Caco-2 (cell line): Measurements from ENCODE around the gene GPSM3. TPM values are rescaled to one million over a fixed set of nuclear protein-coding genes. Genes with fewer than 3 reads are reported as not detected.

Experiments used
- BruUV-seq: library from RNA; stranded (reverse); fragments of 400-500 nt; replicated peaks from 2 replicates; lab custom pipeline; 2021; lab: Mats Ljungman, UMichigan
- CTCF ChIA-PET: fragments of 300-600 bp; sonication (Branson Sonifier 250); formaldehyde crosslinking; loops from one replicate; lab custom pipeline; 2022; ENCODE audit warnings: antibody characterized with exemption; lab: Charles Lee
- POLR2A ChIA-PET: fragments of 300-600 bp; sonication (Branson Sonifier 250); formaldehyde crosslinking; loops from one replicate; lab custom pipeline; 2022; ENCODE audit warnings: antibody characterized with exemption; lab: Charles Lee
- DNase-seq, 2 experiments: peaks; one replicate each; pipeline versions ENCODE4 v3.0.0 to v3.0.0-alpha.2; 2020 to 2022
- H3K27me3 ChIP-seq: replicated peaks from 2 replicates; pipeline ENCODE4 v1.6.0; 2011; ENCODE audit warnings: low read length; ENCODE audit not compliant: control insufficient read depth, insufficient read depth
- H3K36me3 ChIP-seq: 2 replicates; pipeline ENCODE4 v1.5.1; 2011; ENCODE audit warnings: low read length; ENCODE audit not compliant: control insufficient read depth, insufficient read depth
- H3K4me1 ChIP-seq: fragments of 250-450 bp; sonication (Bioruptor Pico); 2 replicates; pipeline ENCODE4 v1.5.1; 2020; ENCODE audit warnings: mild to moderate bottlenecking
- H3K4me3 ChIP-seq: 2 replicates; pipeline ENCODE4 v1.5.1; 2011; ENCODE audit warnings: low read depth, mild to moderate bottlenecking, control low read depth, low read length
- H3K9me3 ChIP-seq: fragments of 250-450 bp; sonication (Bioruptor Pico); 2 replicates; pipeline ENCODE4 v1.5.1; 2020; ENCODE audit warnings: mild to moderate bottlenecking, moderate library complexity
- H3K27ac Mint-ChIP-seq: one replicate; pipeline ENCODE4 v1.8.0; 2022; ENCODE audit warnings: mixed read lengths; ENCODE audit not compliant: unreplicated experiment
- H3K27me3 Mint-ChIP-seq: one replicate; pipeline ENCODE4 v1.8.0; 2022; ENCODE audit warnings: mixed read lengths; ENCODE audit not compliant: insufficient read depth, unreplicated experiment
- H3K36me3 Mint-ChIP-seq: one replicate; pipeline ENCODE4 v1.8.0; 2022; ENCODE audit warnings: mild to moderate bottlenecking, mixed read lengths; ENCODE audit not compliant: insufficient read depth, unreplicated experiment
- H3K4me1 Mint-ChIP-seq: one replicate; pipeline ENCODE4 v1.8.0; 2022; ENCODE audit warnings: low read depth, mixed read lengths; ENCODE audit not compliant: unreplicated experiment
- H3K4me3 Mint-ChIP-seq: one replicate; pipeline ENCODE4 v1.8.0; 2022; ENCODE audit warnings: mild to moderate bottlenecking, moderate library complexity, mixed read lengths; ENCODE audit not compliant: unreplicated experiment
- H3K9me3 Mint-ChIP-seq: one replicate; pipeline ENCODE4 v1.8.0; 2022; ENCODE audit warnings: mixed read lengths; ENCODE audit not compliant: unreplicated experiment
- intact Hi-C: fragments of 100-400 bp; cut with micrococcal nuclease; formaldehyde crosslinking; loops from one replicate; pipeline ENCODE4 v1.10.0; 2022; ENCODE audit not compliant: unreplicated experiment
- total RNA-seq: library from RNA; stranded (reverse); gene quantifications from 2 replicates; pipeline ENCODE4 v1.2.3, GENCODE V29; 2022
- TF ChIP-seq, protein P1 (sequence below), 2 experiments: fragments of 200-600 bp in 1 of 2; IDR thresholded peaks; 1 replicate in 1 of 2; 2 replicates in 1 of 2; pipeline versions ENCODE4 v1.5.1 to v1.8.0; 2011 to 2022; ENCODE audit warnings: antibody characterized with exemption in 1 of 2, control low read depth in 1 of 2, inconsistent platforms in 1 of 2, low read depth in 1 of 2, low read length in 1 of 2, mild to moderate bottlenecking in 1 of 2, moderate library complexity in 1 of 2; ENCODE audit not compliant: insufficient read depth in 1 of 2, severe bottlenecking in 1 of 2, unreplicated experiment in 1 of 2

The GPSM3 gene
- total RNA-seq, 1 experiment from 2014 or later = 0.41 TPM

DNA sequence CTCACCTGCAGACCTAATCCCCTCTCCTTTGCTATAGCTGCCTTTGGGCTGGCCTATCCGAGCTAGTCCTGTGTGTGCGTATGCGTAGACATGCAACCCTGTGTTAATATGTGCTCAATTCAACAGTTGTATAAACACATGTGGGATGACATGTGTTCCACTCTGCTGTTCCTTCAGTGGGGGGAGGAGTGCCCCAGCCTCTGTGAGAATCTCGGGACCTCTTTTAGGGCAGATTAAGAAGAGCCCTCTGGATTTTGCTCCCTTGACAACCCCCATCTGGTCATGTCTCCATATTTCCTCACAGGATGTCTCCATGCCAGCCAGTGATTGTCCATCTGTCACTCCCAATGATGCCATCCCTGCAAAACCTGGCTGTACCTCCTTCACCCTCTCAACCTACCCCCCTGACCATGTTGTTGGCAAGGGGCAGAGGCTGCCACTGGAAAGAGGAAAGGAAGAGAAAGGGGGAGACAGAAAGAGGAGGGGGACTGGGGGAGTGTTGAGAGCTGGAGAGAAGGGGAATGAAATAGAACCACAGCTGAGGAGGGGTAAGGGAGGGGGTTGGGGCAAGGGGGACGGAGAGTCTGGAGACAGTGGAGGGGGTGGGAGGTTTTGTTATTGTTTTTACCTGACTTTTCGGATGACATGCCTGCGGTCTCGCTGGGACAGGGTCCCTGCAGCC, 41.1 kb downstream of the GPSM3 start:
- Histone ChIP-seq H3K9me3 (no peaks in the 10 kb centered on the region), H3K27me3 (no peaks in the 10 kb centered on the region), H3K36me3 (peaks cover 1% of the 10 kb centered on the region; the same call in 1 of the 2 replicates), H3K4me1 (peaks cover 40% of the 10 kb centered on the region), H3K4me3 (no peak overlapping the region)
- H3K27ac Mint-ChIP-seq = peak overlapping the region; percentile 96
- peak overlapping the region; percentile 26 for H3K4me3 Mint-ChIP-seq
- peaks cover 28% of the 10 kb centered on the region for H3K36me3 Mint-ChIP-seq
- TF ChIP-seq, protein P1, sequence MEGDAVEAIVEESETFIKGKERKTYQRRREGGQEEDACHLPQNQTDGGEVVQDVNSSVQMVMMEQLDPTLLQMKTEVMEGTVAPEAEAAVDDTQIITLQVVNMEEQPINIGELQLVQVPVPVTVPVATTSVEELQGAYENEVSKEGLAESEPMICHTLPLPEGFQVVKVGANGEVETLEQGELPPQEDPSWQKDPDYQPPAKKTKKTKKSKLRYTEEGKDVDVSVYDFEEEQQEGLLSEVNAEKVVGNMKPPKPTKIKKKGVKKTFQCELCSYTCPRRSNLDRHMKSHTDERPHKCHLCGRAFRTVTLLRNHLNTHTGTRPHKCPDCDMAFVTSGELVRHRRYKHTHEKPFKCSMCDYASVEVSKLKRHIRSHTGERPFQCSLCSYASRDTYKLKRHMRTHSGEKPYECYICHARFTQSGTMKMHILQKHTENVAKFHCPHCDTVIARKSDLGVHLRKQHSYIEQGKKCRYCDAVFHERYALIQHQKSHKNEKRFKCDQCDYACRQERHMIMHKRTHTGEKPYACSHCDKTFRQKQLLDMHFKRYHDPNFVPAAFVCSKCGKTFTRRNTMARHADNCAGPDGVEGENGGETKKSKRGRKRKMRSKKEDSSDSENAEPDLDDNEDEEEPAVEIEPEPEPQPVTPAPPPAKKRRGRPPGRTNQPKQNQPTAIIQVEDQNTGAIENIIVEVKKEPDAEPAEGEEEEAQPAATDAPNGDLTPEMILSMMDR (IDR thresholded peaks at IDR 0.05; ENCODE audit: insufficient read depth in 1 of 2, low read depth in 1 of 2, low read length in 1 of 2, severe bottlenecking in 1 of 2, unreplicated experiment in 1 of 2) = no peak
- H3K27me3 Mint-ChIP-seq = no peaks in the 10 kb centered on the region
- POLR2A ChIA-PET = no interaction called here
- CTCF ChIA-PET = interaction anchor here (1.0 kb wide), 1 partner anchor 44 kb away, joined by 3 read pairs; no protein-coding TSS in a partner anchor
- no peak for DNase-seq
- BruUV-seq = no TSS peak
- peaks cover 28% of the 10 kb centered on the region for H3K4me1 Mint-ChIP-seq
- H3K9me3 Mint-ChIP-seq = no peaks in the 10 kb centered on the region
- intact Hi-C loops = no loop called here

- no TSS peak for BruUV-seq
- peaks cover 36% of the 10 kb centered on the region for H3K4me1 Mint-ChIP-seq
- DNase-seq = no peak
- H3K4me3 ChIP-seq = no peak overlapping the region
- no peaks in the 10 kb centered on the region for H3K36me3 ChIP-seq
- no peaks in the 10 kb centered on the region for H3K27me3 ChIP-seq
- H3K36me3 Mint-ChIP-seq = peaks cover 17% of the 10 kb centered on the region
- TF ChIP-seq, protein P1 (IDR thresholded peaks at IDR 0.05; ENCODE audit: insufficient read depth in 1 of 2, low read depth in 1 of 2, low read length in 1 of 2, severe bottlenecking in 1 of 2, unreplicated experiment in 1 of 2) = no peak
- H3K9me3 ChIP-seq = no peaks in the 10 kb centered on the region
- H3K27me3 Mint-ChIP-seq = no peaks in the 10 kb centered on the region
- no peaks in the 10 kb centered on the region for H3K9me3 Mint-ChIP-seq
- CTCF ChIA-PET = no interaction called here
- H3K4me3 Mint-ChIP-seq = peak overlapping the region; percentile 26
- POLR2A ChIA-PET = no interaction called here
- intact Hi-C loops = no loop called here
- peak overlapping the region; percentile 96 for H3K27ac Mint-ChIP-seq
- H3K4me1 ChIP-seq = peaks cover 46% of the 10 kb centered on the region
Observed at GRCh38 chr6:32149932-32150870, 42.2 kb downstream of the GPSM3 start.

DNA sequence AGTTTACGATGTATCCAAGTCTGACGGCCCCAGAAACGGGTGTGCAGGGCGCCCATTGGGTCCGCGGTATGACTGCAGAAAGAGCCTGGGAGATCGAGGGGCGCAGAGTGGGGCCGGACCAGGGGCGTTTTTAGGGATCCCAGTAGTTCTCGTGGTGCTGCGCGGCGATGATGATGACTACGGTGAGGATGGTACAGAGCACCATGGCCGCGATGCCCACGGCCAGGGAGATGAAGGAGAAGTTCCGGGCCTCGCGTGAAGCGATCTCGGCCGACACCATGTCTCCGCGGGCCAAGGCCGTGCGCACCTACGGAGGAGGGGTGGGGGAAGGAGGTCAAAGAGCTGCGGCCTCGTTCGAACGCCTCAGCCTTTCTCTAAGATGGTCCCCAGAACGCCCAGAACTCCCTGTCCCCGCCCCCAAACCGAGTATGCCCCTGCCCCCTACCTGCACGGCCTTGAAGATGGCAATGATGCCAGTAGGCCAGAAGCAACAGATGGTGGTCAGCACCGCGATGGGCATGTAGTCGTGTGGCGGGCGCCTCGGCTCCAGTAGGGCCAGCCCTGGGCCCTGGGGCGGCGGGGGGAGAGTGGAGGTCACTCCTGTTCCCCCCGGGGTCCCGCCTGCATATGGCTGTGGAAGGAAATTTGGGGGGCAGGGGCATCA, 43.2 kb downstream of the GPSM3 start:
- peaks cover 36% of the 10 kb centered on the region for H3K4me1 Mint-ChIP-seq
- H3K4me1 ChIP-seq = peaks cover 47% of the 10 kb centered on the region
- H3K36me3 Mint-ChIP-seq = peaks cover 7% of the 10 kb centered on the region
- no peak for DNase-seq
- no peaks in the 10 kb centered on the region for H3K27me3 Mint-ChIP-seq
- CTCF ChIA-PET = no interaction called here
- H3K36me3 ChIP-seq = no peaks in the 10 kb centered on the region
- no peaks in the 10 kb centered on the region for H3K27me3 ChIP-seq
- no peaks in the 10 kb centered on the region for H3K9me3 Mint-ChIP-seq
- H3K4me3 ChIP-seq = no peak overlapping the region
- H3K9me3 ChIP-seq = no peaks in the 10 kb centered on the region
- H3K4me3 Mint-ChIP-seq = no peak overlapping the region
- POLR2A ChIA-PET = no interaction called here
- TF ChIP-seq, protein P1 (IDR thresholded peaks at IDR 0.05; ENCODE audit: insufficient read depth in 1 of 2, low read depth in 1 of 2, low read length in 1 of 2, severe bottlenecking in 1 of 2, unreplicated experiment in 1 of 2) = no peak
- BruUV-seq = no TSS peak
- intact Hi-C loops = no loop called here
- no peak overlapping the region for H3K27ac Mint-ChIP-seq
